Gastroesophageal sphincter (tissue), 4 donors: Measurements from ENCODE around the gene GAP43. TPM values are rescaled to one million over a fixed set of nuclear protein-coding genes. Genes with fewer than 3 reads are reported as not detected.

Source experiments
- ATAC-seq: fragments of 150-250 bp; one replicate; pipeline ENCODE4 v1.9.1; 2016; ENCODE audit warnings: mild to moderate bottlenecking, moderate library complexity
- H3K27ac ChIP-seq, 4 donors: fragments of 200-600 bp; sonication (generic) in 3 of 4; 1 replicate in 3 of 4; 2 replicates in 1 of 4; pipeline ENCODE4 v1.5.1; 2016 to 2019
- H3K27me3 ChIP-seq: fragments of 200-600 bp; sonication (generic); one replicate; pipeline ENCODE4 v1.5.1; 2019
- H3K36me3 ChIP-seq, 2 donors: fragments of 200-600 bp; sonication (generic); one replicate each; pipeline ENCODE4 v1.5.1; 2019; ENCODE audit warnings: control low read depth in 1 of 2
- H3K4me1 ChIP-seq, 3 donors: fragments of 200-600 bp; sonication (generic); 1 replicate in 2 of 3; 2 replicates in 1 of 3; pipeline ENCODE4 v1.5.1; 2016 to 2019; ENCODE audit warnings: control low read depth in 2 of 3
- H3K4me3 ChIP-seq, 2 donors: fragments of 200-600 bp; sonication (generic); one replicate each; pipeline ENCODE4 v1.5.1; 2019; ENCODE audit warnings: mild to moderate bottlenecking in 1 of 2, moderate library complexity in 1 of 2
- H3K9me3 ChIP-seq, 3 donors: fragments of 200-600 bp; sonication (generic); one replicate each; pipeline ENCODE4 v1.5.1; 2017 to 2019; ENCODE audit warnings: control low read depth in 2 of 3
- CTCF ChIP-seq, 4 experiments: fragments of 200-600 bp in 2 of 4; fragments of 450-650 bp in 2 of 4; sonication (generic) in 1 of 4; IDR thresholded peaks; one replicate each; pipeline ENCODE4 v1.5.1; 2017 to 2019; ENCODE audit warnings: antibody characterized with exemption in 4 of 4, mild to moderate bottlenecking in 2 of 4, moderate library complexity in 2 of 4
- EP300 ChIP-seq: sonication (generic); formaldehyde crosslinking; IDR thresholded peaks from one replicate; pipeline ENCODE4 v1.6.1; 2017; ENCODE audit warnings: antibody characterized with exemption, mild to moderate bottlenecking
- POLR2A ChIP-seq, 2 donors: fragments of 450-650 bp; IDR thresholded peaks; one replicate each; pipeline ENCODE4 v1.6.1; 2017; ENCODE audit warnings: antibody characterized with exemption in 2 of 2, mild to moderate bottlenecking in 2 of 2, moderate library complexity in 1 of 2
- POLR2AphosphoS5 ChIP-seq: sonication (generic); formaldehyde crosslinking; IDR thresholded peaks from one replicate; pipeline ENCODE4 v1.6.1; 2017; ENCODE audit warnings: antibody characterized with exemption
- WGBS, 2 donors: methylation state at CpG; one replicate each; pipeline ENCODE4 v1.1.5; 2018; ENCODE audit warnings: low coverage in 1 of 2; 5-methylcytosine and 5-hydroxymethylcytosine counted together
- total RNA-seq, 4 donors: library from RNA; depleted of rRNA; stranded (reverse); fragments of >200 nt; gene quantifications; one replicate each; pipeline ENCODE4 v1.1.0, GENCODE V29; 2016

GAP43 gene
- total RNA-seq, 4 donors from 2014 or later, result 0.47 to 2.7 (median 1.6) TPM

- WGBS, 2 donors, result 23 to 67% methylated on average over 2 of the region's 3 CpGs
- ATAC-seq, result no peak
- Histone ChIP-seq H3K4me3 (no peak overlapping the region), H3K27me3 (peaks cover 43% of the 10 kb centered on the region), H3K9me3 (no peaks in the 10 kb centered on the region), H3K36me3 (no peaks in the 10 kb centered on the region), H3K27ac (no peak overlapping the region), H3K4me1 (peaks cover 0 to 15% (median 5%) of the 10 kb centered on the region in 3 donors)
- no peak for TF ChIP-seq POLR2AphosphoS5
- TF ChIP-seq CTCF (IDR thresholded peaks at IDR 0.05), result no peak
- TF ChIP-seq POLR2A (IDR thresholded peaks at IDR 0.05), result no peak
- TF ChIP-seq EP300, result no peak
Measured at GRCh38 chr3:115627180-115628074, 4.1 kb downstream of the GAP43 start.

- no peak for TF ChIP-seq POLR2A (IDR thresholded peaks at IDR 0.05)
- no peak for TF ChIP-seq EP300
- no peak for TF ChIP-seq CTCF (IDR thresholded peaks at IDR 0.05)
- no peak for TF ChIP-seq POLR2AphosphoS5
- no peaks in the 10 kb centered on the region for H3K9me3 ChIP-seq
- peaks cover 0 to 14% (median 5%) of the 10 kb centered on the region in 3 donors for H3K4me1 ChIP-seq
- H3K4me3 ChIP-seq, result no peak overlapping the region
- no peaks in the 10 kb centered on the region for H3K36me3 ChIP-seq
- WGBS, 2 donors, result 57 to 67% methylated on average over 1 of the region's 1 CpG
- peaks cover 43% of the 10 kb centered on the region for H3K27me3 ChIP-seq
- no peak overlapping the region for H3K27ac ChIP-seq
- ATAC-seq, result no peak
Measured at GRCh38 chr3:115628075-115628412, 4.7 kb downstream of the GAP43 start.

GRCh38 chr3:115630850-115631249 is 7.5 kb downstream of the GAP43 start:
- no peak for ATAC-seq
- Histone ChIP-seq H3K27ac (no peak overlapping the region), H3K9me3 (no peaks in the 10 kb centered on the region), H3K36me3 (no peaks in the 10 kb centered on the region), H3K27me3 (peaks cover 25% of the 10 kb centered on the region), H3K4me1 (no peaks in the 10 kb centered on the region), H3K4me3 (no peak overlapping the region)
- no peak for TF ChIP-seq CTCF (IDR thresholded peaks at IDR 0.05)
- no peak for TF ChIP-seq EP300
- TF ChIP-seq POLR2AphosphoS5, result no peak
- no peak for TF ChIP-seq POLR2A (IDR thresholded peaks at IDR 0.05)
- 84 to 87% methylated on average over 3 of the region's 3 CpGs for WGBS, 2 donors

- H3K36me3 ChIP-seq, result no peaks in the 10 kb centered on the region
- no peak overlapping the region for H3K4me3 ChIP-seq
- no peaks in the 10 kb centered on the region for H3K4me1 ChIP-seq
- H3K27ac ChIP-seq, result no peak overlapping the region
- TF ChIP-seq POLR2AphosphoS5, result no peak
- no peak for TF ChIP-seq CTCF (IDR thresholded peaks at IDR 0.05)
- ATAC-seq, result no peak
- H3K9me3 ChIP-seq, result no peaks in the 10 kb centered on the region
- H3K27me3 ChIP-seq, result peaks cover 19% of the 10 kb centered on the region
Measured at GRCh38 chr3:115632026-115632425, 8.7 kb downstream of the GAP43 start.

GRCh38 chr3:115633467-115633866 is 10.2 kb downstream of the GAP43 start:
- Histone ChIP-seq H3K27ac (no peak overlapping the region), H3K4me3 (no peak overlapping the region), H3K4me1 (no peaks in the 10 kb centered on the region), H3K36me3 (no peaks in the 10 kb centered on the region), H3K27me3 (peaks cover 4% of the 10 kb centered on the region), H3K9me3 (no peaks in the 10 kb centered on the region)
- ATAC-seq, result no peak
- WGBS, 2 donors, result 74 to 85% methylated on average over 3 of the region's 3 CpGs
- no peak for TF ChIP-seq EP300
- no peak for TF ChIP-seq POLR2AphosphoS5
- TF ChIP-seq CTCF (IDR thresholded peaks at IDR 0.05), result no peak
- TF ChIP-seq POLR2A (IDR thresholded peaks at IDR 0.05), result no peak
